Measurements from ENCODE around the gene NINL.
"Not testable (repeated sequence)": the region's sequence is repeated elsewhere in the genome, so short reads cannot be mapped to it uniquely, and the experiment has no call there.

Gene NINL

GRCh38 chr20:25550645-25551337 lies 34.5 kb downstream of the NINL start:
- not testable (repeated sequence) for DNase-seq

GRCh38 chr20:25549843-25550477 lies 35.4 kb downstream of the NINL start:
- no peak for DNase-seq

GRCh38 chr20:25549172-25549773 lies 36.1 kb downstream of the NINL start:
- no peak for DNase-seq

GRCh38 chr20:25548613-25549086 lies 36.7 kb downstream of the NINL start:
- DNase-seq = no peak

- DNase-seq = no peak
Observed at GRCh38 chr20:25547999-25548398, 37.3 kb downstream of the NINL start.

GRCh38 chr20:25547063-25547462 lies 38.3 kb downstream of the NINL start:
- no peak for DNase-seq

GRCh38 chr20:25546048-25546447 lies 39.3 kb downstream of the NINL start:
- no peak for DNase-seq

- no peak for DNase-seq
Observed at GRCh38 chr20:25545171-25545570, 40.2 kb downstream of the NINL start.

GRCh38 chr20:25544734-25545133 lies 40.6 kb downstream of the NINL start:
- DNase-seq = no peak

GRCh38 chr20:25544311-25544710 lies 41.0 kb downstream of the NINL start:
- no peak for DNase-seq

GRCh38 chr20:25543068-25543467 lies 42.3 kb downstream of the NINL start:
- no peak for DNase-seq

GRCh38 chr20:25541676-25542075 lies 43.7 kb downstream of the NINL start:
- DNase-seq = no peak

GRCh38 chr20:25539742-25540672 lies 45.3 kb downstream of the NINL start:
- no peak for DNase-seq

GRCh38 chr20:25538838-25539665 lies 46.3 kb downstream of the NINL start:
- DNase-seq = no peak

- no peak for DNase-seq
Observed at GRCh38 chr20:25537890-25538289, 47.4 kb downstream of the NINL start.

- DNase-seq = no peak
Observed at GRCh38 chr20:25535762-25536161, 49.6 kb downstream of the NINL start.

GRCh38 chr20:25534845-25535244 lies 50.5 kb downstream of the NINL start:
- no peak for DNase-seq

GRCh38 chr20:25533920-25534700 lies 51.2 kb downstream of the NINL start:
- no peak for DNase-seq

GRCh38 chr20:25532971-25533391 lies 52.4 kb downstream of the NINL start:
- no peak for DNase-seq

GRCh38 chr20:25532015-25532751 lies 53.1 kb downstream of the NINL start:
- DNase-seq = no peak
